Right lobe of liver (tissue), 6 donors: ENCODE data around the gene DPP6. TPM values are rescaled to one million over a fixed set of nuclear protein-coding genes. Genes with fewer than 3 reads are reported as not detected.

Source experiments
- ATAC-seq, 4 donors: fragments of 200-7000 bp; cut with Tn5 transposase; one replicate each; pipeline ENCODE4 v1.9.1; 2020; ENCODE audit warnings: mild to moderate bottlenecking in 4 of 4, moderate library complexity in 4 of 4
- DNase-seq, 3 donors: peaks; one replicate each; pipeline ENCODE4 v3.0.0-alpha.2; 2020
- H3K27ac ChIP-seq, 3 donors: fragments of 200-600 bp; one replicate each; pipeline ENCODE4 v1.8.0; 2022
- H3K27me3 ChIP-seq, 2 donors: fragments of 200-600 bp; one replicate each; pipeline ENCODE4 v1.8.0; 2022
- H3K36me3 ChIP-seq, 4 donors: fragments of 200-600 bp; sonication (generic) in 1 of 4; one replicate each; pipeline versions ENCODE4 v1.5.1 to v1.8.0; 2017 to 2022; ENCODE audit warnings: control low read depth in 1 of 4
- H3K4me1 ChIP-seq, 4 donors: fragments of 200-600 bp; sonication (generic) in 1 of 4; one replicate each; pipeline versions ENCODE4 v1.5.1 to v1.8.0; 2017 to 2022; ENCODE audit warnings: control low read depth in 1 of 4
- H3K4me3 ChIP-seq, 3 donors: fragments of 200-600 bp; one replicate each; pipeline ENCODE4 v1.8.0; 2022
- H3K9me3 ChIP-seq, 4 donors: fragments of 200-600 bp; sonication (generic) in 1 of 4; one replicate each; pipeline versions ENCODE4 v1.5.1 to v1.8.0; 2017 to 2022; ENCODE audit warnings: control low read depth in 1 of 4
- CTCF ChIP-seq, 4 donors: fragments of 200-600 bp in 3 of 4; fragments of 450-650 bp in 1 of 4; IDR thresholded peaks; one replicate each; pipeline versions ENCODE4 v1.5.1 to v1.8.0; 2016 to 2022; ENCODE audit warnings: antibody characterized with exemption in 4 of 4, mild to moderate bottlenecking in 2 of 4
- POLR2A ChIP-seq: fragments of 450-650 bp; IDR thresholded peaks from one replicate; pipeline ENCODE4 v1.6.1; 2017; ENCODE audit warnings: antibody characterized with exemption, mild to moderate bottlenecking
- WGBS: methylation state at CpG from one replicate; pipeline ENCODE4 v1.1.6; 2018; ENCODE audit warnings: low coverage, low lambda C conversion rate; ENCODE audit not compliant: insufficient coverage; ENCODE audit errors: missing lambda C conversion rate; 5-methylcytosine and 5-hydroxymethylcytosine counted together
- intact Hi-C, 2 donors: fragments of 100-400 bp; cut with DNase I; formaldehyde crosslinking; loops; one replicate each; pipeline versions ENCODE4 v1.11.2 to v1.14.1; 2022
- total RNA-seq, 6 experiments: library from RNA; depleted of rRNA in 2 of 6; stranded (reverse); fragments of >200 nt in 2 of 6; fragmentation: NEBNext Ultra II Directional in 3 of 6; extraction: Animal tissue kit (Norgen Biotek cat#: 25700) in 3 of 6; gene quantifications; one replicate each; pipeline versions ENCODE4 v1.1.0 to v1.2.4, GENCODE V29; 2016 to 2023
- donor health status: DM: no; HTN: yes; CAD: no.
- donor health status: DM: no; HTN: no; CAD: no.
- donor health status: DM: no; HTN: no; CAD: no.
- donor health status: DM: no; HTN: yes; CAD: no.
- donor health status: DM: no; HTN: yes; CAD: no.

The DPP6 gene
- total RNA-seq, 6 experiments from 2014 or later, result not detected

- TF ChIP-seq CTCF (IDR thresholded peaks at IDR 0.05), result no peak
- TF ChIP-seq POLR2A, result no peak
- no peaks in the 10 kb centered on the region for H3K27me3 ChIP-seq
- no peaks in the 10 kb centered on the region for H3K4me1 ChIP-seq
- ATAC-seq (no peak), DNase-seq (no peak)
- intact Hi-C loops, result no loop called here
- H3K4me3 ChIP-seq, result no peak overlapping the region
- no peaks in the 10 kb centered on the region for H3K36me3 ChIP-seq
- 50% methylated on average over 3 of the region's 3 CpGs for WGBS
- H3K9me3 ChIP-seq, result no peaks in the 10 kb centered on the region
- H3K27ac ChIP-seq, result no peak overlapping the region
Measured at GRCh38 chr7:154736389-154736788, 684.2 kb downstream of the DPP6 start.

GRCh38 chr7:154738216-154738615 lies 686.0 kb downstream of the DPP6 start:
- TF ChIP-seq POLR2A (no peak), CTCF (IDR thresholded peaks at IDR 0.05) (no peak)
- Histone ChIP-seq H3K36me3 (no peaks in the 10 kb centered on the region), H3K27me3 (no peaks in the 10 kb centered on the region), H3K4me3 (no peak overlapping the region), H3K9me3 (no peaks in the 10 kb centered on the region), H3K4me1 (no peaks in the 10 kb centered on the region), H3K27ac (no peak overlapping the region)
- ATAC-seq, result no peak
- intact Hi-C loops, result no loop called here
- 49% methylated on average over 5 of the region's 5 CpGs for WGBS
- no peak for DNase-seq

- Histone ChIP-seq H3K36me3 (no peaks in the 10 kb centered on the region), H3K27me3 (no peaks in the 10 kb centered on the region), H3K4me3 (no peak overlapping the region), H3K4me1 (no peaks in the 10 kb centered on the region), H3K27ac (no peak overlapping the region), H3K9me3 (no peaks in the 10 kb centered on the region)
- ATAC-seq (no peak), DNase-seq (no peak)
- TF ChIP-seq POLR2A (no peak), CTCF (IDR thresholded peaks at IDR 0.05) (no peak)
- 39% methylated on average over 3 of the region's 6 CpGs for WGBS
- intact Hi-C loops, result no loop called here
Measured at GRCh38 chr7:154741131-154741530, 688.9 kb downstream of the DPP6 start.

- no peaks in the 10 kb centered on the region for H3K9me3 ChIP-seq
- H3K4me3 ChIP-seq, result no peak overlapping the region
- DNase-seq (no peak), ATAC-seq (no peak)
- no peaks in the 10 kb centered on the region for H3K4me1 ChIP-seq
- intact Hi-C loops, result no loop called here
- no peaks in the 10 kb centered on the region for H3K36me3 ChIP-seq
- H3K27ac ChIP-seq, result no peak overlapping the region
- 44% methylated on average over 5 of the region's 5 CpGs for WGBS
- TF ChIP-seq CTCF (IDR thresholded peaks at IDR 0.05) (no peak), POLR2A (no peak)
- no peaks in the 10 kb centered on the region for H3K27me3 ChIP-seq
Measured at GRCh38 chr7:154743206-154743605, 691.0 kb downstream of the DPP6 start.

- intact Hi-C loops, result no loop called here
- WGBS, result 23% methylated on average over 15 of the region's 15 CpGs
- H3K9me3 ChIP-seq, result no peaks in the 10 kb centered on the region
- DNase-seq (peak in 1 of 3 donors; percentile 53), ATAC-seq (peak; percentile 43 to 48 (median 46))
- no peak overlapping the region for H3K27ac ChIP-seq
- no peaks in the 10 kb centered on the region for H3K27me3 ChIP-seq
- no peaks in the 10 kb centered on the region for H3K36me3 ChIP-seq
- H3K4me3 ChIP-seq, result no peak overlapping the region
- H3K4me1 ChIP-seq, result no peaks in the 10 kb centered on the region
- TF ChIP-seq CTCF (IDR thresholded peaks at IDR 0.05) (peak in 3 of 4 donors; percentile 58 to 78 (median 66)), POLR2A (no peak)
Measured at GRCh38 chr7:154744256-154744860, 692.2 kb downstream of the DPP6 start.
